Uterus (tissue), 4 donors: ENCODE results near the gene S100A10. TPM values are rescaled to one million over a fixed set of nuclear protein-coding genes. Genes with fewer than 3 reads are reported as not detected.

Experiments used
- DNase-seq, 2 donors: peaks; one replicate each; pipeline ENCODE4 v3.0.0-alpha.2; 2019 to 2020
- H3K27ac ChIP-seq, 2 donors: fragments of 200-600 bp; sonication (generic); 1 replicate in 1 of 2; 2 replicates in 1 of 2; pipeline ENCODE4 v1.5.1; 2016 to 2018
- H3K27me3 ChIP-seq, 2 donors: fragments of 200-600 bp; sonication (generic); one replicate each; pipeline ENCODE4 v1.5.1; 2018 to 2019; ENCODE audit warnings: control low read depth in 1 of 2
- H3K36me3 ChIP-seq, 2 donors: fragments of 200-600 bp; sonication (generic); one replicate each; pipeline ENCODE4 v1.5.1; 2019; ENCODE audit warnings: control low read depth in 1 of 2
- H3K4me1 ChIP-seq, 2 donors: fragments of 200-600 bp; sonication (generic); one replicate each; pipeline ENCODE4 v1.5.1; 2018 to 2019; ENCODE audit warnings: control low read depth in 1 of 2
- H3K4me3 ChIP-seq, 2 donors: fragments of 200-600 bp; sonication (generic); 1 replicate in 1 of 2; 2 replicates in 1 of 2; pipeline ENCODE4 v1.5.1; 2018 to 2019; ENCODE audit warnings: mild to moderate bottlenecking in 1 of 2
- H3K9me3 ChIP-seq, 2 donors: fragments of 200-600 bp; sonication (generic); one replicate each; pipeline ENCODE4 v1.5.1; 2019; ENCODE audit warnings: control low read depth in 1 of 2
- CTCF ChIP-seq, 4 experiments: fragments of 200-600 bp in 2 of 4; fragments of 450-650 bp in 2 of 4; sonication (generic) in 2 of 4; IDR thresholded peaks; one replicate each; pipeline ENCODE4 v1.5.1; 2016 to 2019; ENCODE audit warnings: antibody characterized with exemption in 4 of 4, mild to moderate bottlenecking in 2 of 4, moderate library complexity in 1 of 4
- POLR2A ChIP-seq, 2 donors: fragments of 450-650 bp; IDR thresholded peaks; one replicate each; pipeline ENCODE4 v1.6.1; 2016; ENCODE audit warnings: antibody characterized with exemption in 2 of 2, mild to moderate bottlenecking in 1 of 2, moderate library complexity in 1 of 2
- intact Hi-C: fragments of 100-400 bp; cut with DNase I; formaldehyde crosslinking; loops from one replicate; pipeline ENCODE4 v1.15.1; 2023; ENCODE audit warnings: low total_unique reads
- total RNA-seq, 4 donors: library from RNA; depleted of rRNA in 3 of 4; stranded (reverse); fragments of >200 nt in 3 of 4; gene quantifications; one replicate each; pipeline versions ENCODE4 v1.1.0 to v1.2.4, GENCODE V29; 2014 to 2023
- donor health status: DM: yes; HTN: yes; CAD: no.

Gene S100A10
- total RNA-seq, 4 donors from 2014 or later: 21.8 to 189 (median 34.6) TPM

GRCh38 chr1:152029929-152030211, 36.2 kb upstream of the S100A10 start:
- Histone ChIP-seq H3K27ac (no peak overlapping the region), H3K4me3 (no peak overlapping the region), H3K9me3 (no peaks in the 10 kb centered on the region), H3K27me3 (no peaks in the 10 kb centered on the region), H3K4me1 (peaks cover 0 to 4% of the 10 kb centered on the region in 2 donors), H3K36me3 (no peaks in the 10 kb centered on the region)
- intact Hi-C loops: no loop called here
- DNase-seq: no peak
- TF ChIP-seq POLR2A (IDR thresholded peaks at IDR 0.05) (no peak), CTCF (IDR thresholded peaks at IDR 0.05) (no peak)

DNA sequence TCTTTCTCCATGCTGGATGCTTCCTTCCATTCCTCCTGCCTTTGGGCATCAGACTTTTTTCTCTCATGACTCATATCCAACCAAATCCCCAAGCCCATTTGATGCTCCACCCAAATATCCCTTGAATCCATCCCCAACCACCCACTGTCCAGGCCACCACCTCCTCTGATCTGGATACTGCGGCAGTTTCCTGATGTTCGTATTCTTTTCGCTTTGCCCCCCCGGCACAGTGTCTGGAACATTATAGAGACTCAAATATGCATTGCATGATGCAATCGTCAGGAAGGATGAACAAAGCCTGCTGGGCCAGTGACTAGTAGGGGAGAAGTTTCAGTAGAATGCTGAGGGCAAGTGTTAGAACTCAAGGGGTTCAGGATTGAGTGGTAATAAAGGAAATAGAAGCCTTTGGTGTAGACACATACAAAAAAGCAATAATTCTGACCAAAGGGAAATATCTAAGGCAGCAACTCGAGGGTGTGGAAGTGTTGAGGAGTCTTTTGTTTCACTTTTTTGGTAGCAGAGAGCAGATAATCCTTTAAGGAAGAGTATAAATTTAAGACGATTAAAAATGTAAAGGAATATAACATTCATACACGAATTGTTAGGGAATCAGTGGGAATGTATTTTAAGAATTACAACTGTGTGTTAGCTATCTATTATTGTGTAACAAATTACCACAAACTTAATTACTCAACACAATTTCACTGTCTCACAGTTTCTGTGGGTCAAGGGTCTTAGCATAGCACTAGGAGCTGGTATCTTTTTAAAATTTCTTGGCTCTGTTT, 35.7 kb upstream of the S100A10 start:
- Histone ChIP-seq H3K27me3 (no peaks in the 10 kb centered on the region), H3K27ac (no peak overlapping the region), H3K36me3 (no peaks in the 10 kb centered on the region), H3K9me3 (no peaks in the 10 kb centered on the region), H3K4me1 (no peaks in the 10 kb centered on the region), H3K4me3 (no peak overlapping the region)
- DNase-seq: no peak
- intact Hi-C loops: no loop called here
- no peak for TF ChIP-seq POLR2A (IDR thresholded peaks at IDR 0.05)
- no peak for TF ChIP-seq CTCF (IDR thresholded peaks at IDR 0.05)

DNA sequence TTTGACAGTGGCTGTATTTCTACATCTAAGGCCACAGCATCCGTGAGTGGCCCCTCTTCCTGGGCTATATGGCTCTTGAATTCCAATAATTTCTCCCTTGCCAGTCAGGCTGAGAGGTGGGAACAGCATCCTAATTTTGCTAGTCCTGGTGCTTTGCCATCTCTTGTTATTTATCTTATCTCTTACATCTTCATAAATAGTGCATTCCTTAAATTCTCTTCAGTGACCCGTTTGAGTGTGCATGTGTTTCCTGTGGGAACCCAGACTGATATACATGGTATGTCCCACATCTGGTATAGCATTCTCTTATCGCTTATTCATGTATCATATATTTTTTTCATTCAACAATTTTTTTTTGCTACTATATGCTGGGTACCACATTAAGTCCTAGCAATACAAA, 33.2 kb upstream of the S100A10 start:
- TF ChIP-seq CTCF (IDR thresholded peaks at IDR 0.05) (no peak), POLR2A (IDR thresholded peaks at IDR 0.05) (no peak)
- Histone ChIP-seq H3K9me3 (no peaks in the 10 kb centered on the region), H3K4me1 (no peaks in the 10 kb centered on the region), H3K27me3 (no peaks in the 10 kb centered on the region), H3K27ac (no peak overlapping the region), H3K4me3 (no peak overlapping the region), H3K36me3 (no peaks in the 10 kb centered on the region)
- intact Hi-C loops: no loop called here
- no peak for DNase-seq

GRCh38 chr1:152024223-152024622, 30.6 kb upstream of the S100A10 start:
- Histone ChIP-seq H3K4me3 (no peak overlapping the region), H3K27me3 (no peaks in the 10 kb centered on the region), H3K4me1 (no peaks in the 10 kb centered on the region), H3K27ac (no peak overlapping the region), H3K9me3 (no peaks in the 10 kb centered on the region), H3K36me3 (no peaks in the 10 kb centered on the region)
- TF ChIP-seq POLR2A (IDR thresholded peaks at IDR 0.05): no peak
- DNase-seq: no peak
- intact Hi-C loops: no loop called here

DNA sequence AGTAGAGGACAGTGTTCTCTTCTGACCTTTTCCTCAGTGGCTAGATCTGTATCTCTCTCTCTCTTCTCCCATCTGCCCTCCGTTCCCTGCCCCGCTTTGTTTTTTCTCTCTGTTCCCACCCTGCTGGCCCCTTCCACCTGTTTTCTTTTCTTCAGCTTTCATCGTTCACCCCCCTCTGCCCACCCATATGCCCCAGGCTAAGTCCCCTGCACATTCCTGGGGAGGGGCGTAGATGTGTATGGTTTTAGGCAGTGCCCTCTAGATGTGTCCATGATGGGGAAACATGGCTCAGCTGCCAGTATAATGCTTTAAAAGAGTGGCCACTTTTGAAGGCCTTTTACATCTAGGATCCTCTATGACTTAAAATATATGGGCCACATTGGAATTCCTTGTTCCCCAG, 29.6 kb upstream of the S100A10 start:
- H3K4me3 ChIP-seq: no peak overlapping the region
- H3K36me3 ChIP-seq: no peaks in the 10 kb centered on the region
- DNase-seq: no peak
- no peak overlapping the region for H3K27ac ChIP-seq
- TF ChIP-seq CTCF (IDR thresholded peaks at IDR 0.05): no peak
- TF ChIP-seq POLR2A (IDR thresholded peaks at IDR 0.05): no peak
- no peaks in the 10 kb centered on the region for H3K9me3 ChIP-seq
- no peaks in the 10 kb centered on the region for H3K4me1 ChIP-seq
- H3K27me3 ChIP-seq: no peaks in the 10 kb centered on the region
- intact Hi-C loops: no loop called here

DNA sequence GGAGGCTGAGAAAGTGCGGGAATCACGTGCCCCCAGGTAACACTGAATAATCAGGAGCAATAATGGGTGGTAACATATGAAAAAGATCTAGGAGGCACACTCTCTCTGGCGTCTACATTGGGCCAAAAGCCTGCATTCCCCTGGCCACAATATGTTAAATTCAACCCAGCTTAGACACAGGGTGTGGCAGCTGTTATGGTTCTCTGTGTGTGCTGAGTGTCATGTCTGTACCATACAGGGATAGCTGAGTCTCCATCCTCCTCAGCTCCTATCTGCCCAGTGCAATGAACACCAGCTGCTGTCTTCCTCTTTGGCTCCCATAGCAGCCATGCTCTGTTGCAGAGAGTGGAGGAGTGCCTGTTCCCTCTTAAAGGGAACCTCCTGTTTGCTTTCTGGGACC, 28.8 kb upstream of the S100A10 start:
- Histone ChIP-seq H3K36me3 (no peaks in the 10 kb centered on the region), H3K27ac (no peak overlapping the region), H3K27me3 (no peaks in the 10 kb centered on the region), H3K4me1 (no peaks in the 10 kb centered on the region), H3K4me3 (no peak overlapping the region), H3K9me3 (no peaks in the 10 kb centered on the region)
- DNase-seq: no peak
- intact Hi-C loops: no loop called here
- TF ChIP-seq CTCF (IDR thresholded peaks at IDR 0.05): no peak
- TF ChIP-seq POLR2A (IDR thresholded peaks at IDR 0.05): no peak
